Ovary (tissue), 9 donors: Measurements from ENCODE around the gene OTOP2. TPM values are rescaled to one million over a fixed set of nuclear protein-coding genes. Genes with fewer than 3 reads are reported as not detected.
A peak's percentile ranks its signal among the peaks of the same experiment; 100 is the strongest.
"Not testable (repeated sequence)": the region's sequence is repeated elsewhere in the genome, so short reads cannot be mapped to it uniquely, and the experiment has no call there.

Experiments used
- DNase-seq, 5 donors: peaks; one replicate each; pipeline ENCODE4 v3.0.0-alpha.2; 2019 to 2020
- H3K27ac ChIP-seq, 2 donors: fragments of 200-600 bp; one replicate each; pipeline versions ENCODE4 v1.5.1 to v1.8.0; 2019 to 2022
- H3K27me3 ChIP-seq: fragments of 200-600 bp; one replicate; pipeline ENCODE4 v1.8.0; 2022
- H3K36me3 ChIP-seq: fragments of 200-600 bp; sonication (generic); one replicate; pipeline ENCODE4 v1.5.1; 2019
- H3K4me1 ChIP-seq: one replicate; pipeline ENCODE4 v1.8.1; 2013; ENCODE audit warnings: mild to moderate bottlenecking, moderate library complexity; ENCODE audit not compliant: insufficient read depth
- H3K4me3 ChIP-seq: fragments of 200-600 bp; sonication (generic); one replicate; pipeline ENCODE4 v1.5.1; 2017
- H3K9me3 ChIP-seq, 2 donors: fragments of 200-600 bp in 1 of 2; sonication (generic) in 1 of 2; one replicate each; pipeline versions ENCODE4 v1.5.1 to v1.8.1; 2013 to 2019; ENCODE audit warnings: mild to moderate bottlenecking in 1 of 2, moderate library complexity in 1 of 2
- EP300 ChIP-seq: sonication (generic); formaldehyde crosslinking; IDR thresholded peaks from one replicate; pipeline ENCODE4 v1.6.1; 2017; ENCODE audit warnings: antibody characterized with exemption
- POLR2A ChIP-seq: fragments of 450-650 bp; IDR thresholded peaks from one replicate; pipeline ENCODE4 v1.6.1; 2017; ENCODE audit warnings: antibody characterized with exemption, mild to moderate bottlenecking, moderate library complexity
- WGBS, 3 donors: extraction: QIAGEN DNeasy Blood & Tissue Kit in 1 of 3; methylation state at CpG; one replicate each; pipeline versions ENCODE4 v1.1.5 to v1.1.7; 2013 to 2017; 5-methylcytosine and 5-hydroxymethylcytosine counted together
- intact Hi-C, 4 donors: fragments of 100-400 bp; cut with DNase I; formaldehyde crosslinking; loops; one replicate each; pipeline versions ENCODE4 v1.11.0 to v1.15.1; 2022 to 2023
- polyA plus RNA-seq, 2 donors: library from polyadenylated mRNA; stranded (reverse); fragments of 200-250 nt in 1 of 2; fragments of 350-450 nt in 1 of 2; fragmentation: Illumina TruSeq in 1 of 2; extraction: RNeasy Lipid Tissue Mini Kit (QIAGEN cat#74804) in 1 of 2; gene quantifications; one replicate each; pipeline ENCODE4 v1.2.3, GENCODE V29; 2013 to 2014
- total RNA-seq, 7 donors: library from RNA; depleted of rRNA in 2 of 7; stranded (reverse); fragments of >200 nt in 2 of 7; fragmentation: NEBNext Ultra II Directional in 3 of 7; extraction: Animal tissue kit (Norgen Biotek cat#: 25700) in 3 of 7; gene quantifications; one replicate each; pipeline versions ENCODE4 v1.1.0 to v1.2.4, GENCODE V29; 2016 to 2023
- donor health status: DM: no; HTN: no; CAD: no; lungs with moderate emphysema.
- donor health status: DM: no; HTN: no; CAD: no.
- donor health status: Bipolar disorder and iron deficiency.
- donor health status: DM: yes; HTN: yes; CAD: no.
- donor health status: DM: no; HTN: no; CAD: no.
- donor health status: DM: yes; HTN: yes; CAD: no.

The OTOP2 gene
- total and polyA plus RNA-seq, 9 donors, result not detected

GRCh38 chr17:74981979-74982662 is 58.0 kb downstream of the OTOP2 start:
- Histone ChIP-seq H3K9me3 (no peaks in the 10 kb centered on the region), H3K4me1 (peaks cover 6% of the 10 kb centered on the region), H3K27me3 (no peaks in the 10 kb centered on the region), H3K36me3 (no peaks in the 10 kb centered on the region), H3K4me3 (peak overlapping the region; percentile 53), H3K27ac (peak overlapping the region; percentile 41 to 67)
- 0 to 1% (median 0%) methylated on average over 46 to 61 of the region's 61 CpGs for WGBS, 3 donors
- intact Hi-C loops, result loop anchor here in 1 of 4 donors (10.0 kb wide), 1 partner anchor 53 kb away; no protein-coding TSS in a partner anchor
- DNase-seq, result peak; percentile 49 to 69 (median 64)
- TF ChIP-seq EP300 (no peak), POLR2A (peak; percentile 37)

DNA sequence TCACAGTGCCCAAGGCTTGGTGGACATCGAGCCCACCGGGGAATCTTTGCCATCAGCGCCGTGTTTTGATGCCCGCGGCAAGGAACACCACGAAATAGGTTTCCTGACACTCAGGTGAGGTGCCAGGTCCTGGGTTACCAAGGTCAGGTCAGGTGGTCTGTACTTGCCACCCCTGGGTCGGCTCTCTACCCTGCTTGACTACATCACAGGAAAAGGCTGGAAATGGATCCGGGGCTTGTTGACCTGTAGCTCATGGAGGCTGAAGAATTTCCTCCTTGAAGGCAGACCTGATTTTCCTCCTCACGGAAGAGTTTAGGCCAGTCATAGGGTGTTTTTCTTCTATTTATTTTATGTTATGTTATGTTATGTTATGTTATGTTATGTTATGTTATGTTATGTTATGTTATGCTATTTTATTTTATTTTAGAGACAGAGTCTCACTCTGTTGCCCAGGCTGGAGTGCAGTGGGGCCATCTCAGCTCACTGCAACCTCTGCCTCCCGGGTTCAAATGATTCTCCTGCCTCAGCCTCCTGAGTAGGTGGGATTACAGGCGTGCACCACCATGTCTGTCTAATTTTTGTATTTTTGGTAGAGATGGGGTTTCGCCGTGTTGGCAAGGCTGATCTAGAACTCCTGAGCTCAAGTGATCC is 58.7 kb downstream of the OTOP2 start:
- peak overlapping the region; percentile 53 for H3K4me3 ChIP-seq
- H3K4me1 ChIP-seq, H3K27me3 ChIP-seq, DNase-seq, H3K36me3 ChIP-seq, H3K9me3 ChIP-seq: not testable (repeated sequence)
- H3K27ac ChIP-seq, result peak overlapping the region; percentile 41 to 67
- 32 to 36% (median 34%) methylated on average over 14 of the region's 14 CpGs for WGBS, 3 donors
- intact Hi-C loops, result loop anchor here in 1 of 4 donors (10.0 kb wide), 1 partner anchor 52 kb away; no protein-coding TSS in a partner anchor

Other genes with a start within 250 kb of the OTOP2 start
- 1 to 10 TPM in 2 of 7 donors, under 1 TPM in 4, not detected in 1; 0.23 to 3.9 (median 0.34) TPM for gene CD300LF, start 211.3 kb upstream of the OTOP2 start, total RNA-seq
- 1 to 10 TPM in 1 of 2 donors, under 1 TPM in 1; 0.36 to 2.6 TPM for gene CD300LF, start 211.3 kb upstream of the OTOP2 start, polyA plus RNA-seq
- gene RAB37, start 187.0 kb upstream of the OTOP2 start, total RNA-seq, result under 1 TPM in 5 of 7 donors, not detected in 2; 0.45 to 0.72 (median 0.57) TPM
- 1 to 10 TPM in 1 of 2 donors, under 1 TPM in 1; 0.58 to 2.4 TPM for gene RAB37, start 187.0 kb upstream of the OTOP2 start, polyA plus RNA-seq
- gene NHERF1, start 175.6 kb upstream of the OTOP2 start, total RNA-seq, result 100 to 1,000 TPM in 1 of 7 donors, 10 to 100 TPM in 6; 12.1 to 101 (median 21.7) TPM
- gene NHERF1, start 175.6 kb upstream of the OTOP2 start, polyA plus RNA-seq, result 10 to 100 TPM; 13.9 to 21.0 TPM
- gene NAT9, start 147.9 kb upstream of the OTOP2 start, total RNA-seq, result 10 to 100 TPM; 24.7 to 87.0 (median 56.8) TPM
- gene NAT9, start 147.9 kb upstream of the OTOP2 start, polyA plus RNA-seq, result 10 to 100 TPM; 19.7 to 44.8 TPM
- gene GRIN2C, start 64.4 kb upstream of the OTOP2 start, total RNA-seq, result under 1 TPM; 0.11 to 0.82 (median 0.32) TPM
- gene GRIN2C, start 64.4 kb upstream of the OTOP2 start, polyA plus RNA-seq, result under 1 TPM; 0.36 to 0.58 TPM
- 10 to 100 TPM; 11.1 to 50.8 (median 43.4) TPM for gene FDXR, start 51.3 kb upstream of the OTOP2 start, total RNA-seq
- 10 to 100 TPM; 13.6 to 26.5 TPM for gene FDXR, start 51.3 kb upstream of the OTOP2 start, polyA plus RNA-seq
- gene FADS6, start 30.6 kb upstream of the OTOP2 start, total RNA-seq, result under 1 TPM in 1 of 7 donors, not detected in 6; 0.42 TPM
- under 1 TPM in 1 of 2 donors, not detected in 1; 0.12 TPM for gene FADS6, start 30.6 kb upstream of the OTOP2 start, polyA plus RNA-seq
- gene USH1G, start 1.0 kb upstream of the OTOP2 start, total RNA-seq, result 1 to 10 TPM in 4 of 7 donors, under 1 TPM in 3; 0.57 to 1.4 (median 1.1) TPM
- gene USH1G, start 1.0 kb upstream of the OTOP2 start, polyA plus RNA-seq, result under 1 TPM; 0.08 to 0.29 TPM
- not detected for gene OTOP3, start 11.6 kb downstream of the OTOP2 start, total RNA-seq
- not detected for gene OTOP3, start 11.6 kb downstream of the OTOP2 start, polyA plus RNA-seq
- 10 to 100 TPM in 2 of 7 donors, 1 to 10 TPM in 5; 1.8 to 21.6 (median 5.2) TPM for gene HID1, start 48.5 kb downstream of the OTOP2 start, total RNA-seq
- 1 to 10 TPM; 4.1 to 7.2 TPM for gene HID1, start 48.5 kb downstream of the OTOP2 start, polyA plus RNA-seq
- gene CDR2L, start 63.4 kb downstream of the OTOP2 start, total RNA-seq, result 10 to 100 TPM in 1 of 7 donors, 1 to 10 TPM in 6; 4.5 to 19.2 (median 5.8) TPM
- 1 to 10 TPM; 2.1 to 3.3 TPM for gene CDR2L, start 63.4 kb downstream of the OTOP2 start, polyA plus RNA-seq
- 10 to 100 TPM; 17.9 to 40.6 (median 22.0) TPM for gene MRPL58, start 88.4 kb downstream of the OTOP2 start, total RNA-seq
- 10 to 100 TPM; 24.3 to 39.7 TPM for gene MRPL58, start 88.4 kb downstream of the OTOP2 start, polyA plus RNA-seq
- 100 to 1,000 TPM; 137 to 226 (median 153) TPM for gene ATP5PD, start 122.7 kb downstream of the OTOP2 start, total RNA-seq
- gene ATP5PD, start 122.7 kb downstream of the OTOP2 start, polyA plus RNA-seq, result 100 to 1,000 TPM; 199 to 331 TPM
- gene KCTD2, start 123.0 kb downstream of the OTOP2 start, total RNA-seq, result 10 to 100 TPM; 25.0 to 62.5 (median 50.2) TPM
- 10 to 100 TPM; 35.8 to 66.8 TPM for gene KCTD2, start 123.0 kb downstream of the OTOP2 start, polyA plus RNA-seq
- 10 to 100 TPM in 5 of 7 donors, 1 to 10 TPM in 2; 6.0 to 20.6 (median 12.6) TPM for gene SLC16A5, start 163.7 kb downstream of the OTOP2 start, total RNA-seq
- gene SLC16A5, start 163.7 kb downstream of the OTOP2 start, polyA plus RNA-seq, result 1 to 10 TPM; 2.0 to 10.0 TPM
- 1 to 10 TPM; 4.6 to 8.5 (median 5.1) TPM for gene ARMC7, start 185.7 kb downstream of the OTOP2 start, total RNA-seq
- 10 to 100 TPM in 1 of 2 donors, 1 to 10 TPM in 1; 5.7 to 10.5 TPM for gene ARMC7, start 185.7 kb downstream of the OTOP2 start, polyA plus RNA-seq
- 100 to 1,000 TPM in 2 of 7 donors, 10 to 100 TPM in 5; 51.3 to 118 (median 65.9) TPM for gene NT5C, start 207.5 kb downstream of the OTOP2 start, total RNA-seq
- gene NT5C, start 207.5 kb downstream of the OTOP2 start, polyA plus RNA-seq, result 10 to 100 TPM; 10.0 to 72.9 TPM
- 10 to 100 TPM; 12.9 to 46.4 (median 20.2) TPM for gene JPT1, start 230.2 kb downstream of the OTOP2 start, total RNA-seq
- 10 to 100 TPM; 20.0 to 54.5 TPM for gene JPT1, start 230.2 kb downstream of the OTOP2 start, polyA plus RNA-seq